ENCODE measurements around the gene PRKN. TPM values are rescaled to one million over a fixed set of nuclear protein-coding genes. Genes with fewer than 3 reads are reported as not detected.
A peak's percentile ranks its signal among the peaks of the same experiment; 100 is the strongest.

Gene PRKN
- total RNA-seq, 1 experiment from 2014 or later = 1.1 TPM

DNA sequence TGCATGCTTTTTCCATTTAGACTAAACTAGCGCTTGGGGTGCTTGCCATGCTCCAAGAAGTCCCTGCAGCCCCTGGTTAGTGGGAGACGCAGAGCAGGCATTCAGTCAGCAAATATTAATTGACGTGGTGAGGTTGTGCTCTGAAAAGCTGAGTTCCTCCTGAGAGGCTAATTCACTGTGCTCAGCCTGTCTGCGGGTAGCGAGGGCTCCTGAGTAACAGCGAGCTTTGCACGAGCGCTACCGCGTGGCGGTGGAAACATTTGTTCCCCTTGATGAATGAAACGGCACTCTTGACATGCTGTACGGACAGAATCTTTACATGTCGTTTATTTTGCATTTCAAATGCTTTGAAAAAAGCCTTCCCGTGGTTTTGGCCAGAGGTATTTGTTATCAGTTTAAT, 1283.1 kb downstream of the PRKN start:
- in situ Hi-C loops (cut with HindIII; ENCODE audit: low pct_unique_long_range_greater_than_20kb, low sequenced_read_pairs) = no loop called here
- DNase-seq (ENCODE audit: low read depth) = no peak

- in situ Hi-C loops (cut with HindIII; ENCODE audit: low pct_unique_long_range_greater_than_20kb, low sequenced_read_pairs) = no loop called here
- peak; percentile 7 for DNase-seq (ENCODE audit: low read depth)
Measured at GRCh38 chr6:161443848-161444247, 1283.7 kb downstream of the PRKN start.

GRCh38 chr6:161442420-161442819, 1285.1 kb downstream of the PRKN start:
- peak; percentile 46 for DNase-seq (ENCODE audit: low read depth)
- in situ Hi-C loops (cut with HindIII; ENCODE audit: low pct_unique_long_range_greater_than_20kb, low sequenced_read_pairs) = no loop called here

DNA sequence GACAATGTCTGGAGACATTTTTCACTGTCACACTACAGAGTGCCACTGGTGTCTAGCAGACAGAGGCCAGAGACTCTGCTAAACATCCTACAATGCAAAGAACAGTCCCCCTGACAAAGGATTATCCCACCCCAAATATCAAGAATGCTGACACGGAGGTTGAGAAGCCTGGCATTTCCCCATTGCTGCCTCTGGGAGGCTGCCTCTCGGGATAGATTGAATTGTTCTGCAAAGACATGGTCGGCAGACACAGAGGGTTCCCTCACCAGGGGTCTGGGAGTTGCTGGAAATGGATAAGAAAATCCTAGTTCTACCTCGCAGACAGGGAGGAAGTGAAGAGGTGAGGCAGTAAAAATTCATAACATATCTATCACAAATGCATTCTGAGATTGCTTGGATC, 1287.3 kb downstream of the PRKN start:
- in situ Hi-C loops (cut with HindIII; ENCODE audit: low pct_unique_long_range_greater_than_20kb, low sequenced_read_pairs) = no loop called here
- DNase-seq (ENCODE audit: low read depth) = no peak

- peak; percentile 73 for DNase-seq (ENCODE audit: low read depth)
Measured at GRCh38 chr6:161439093-161439492, 1288.5 kb downstream of the PRKN start.

DNA sequence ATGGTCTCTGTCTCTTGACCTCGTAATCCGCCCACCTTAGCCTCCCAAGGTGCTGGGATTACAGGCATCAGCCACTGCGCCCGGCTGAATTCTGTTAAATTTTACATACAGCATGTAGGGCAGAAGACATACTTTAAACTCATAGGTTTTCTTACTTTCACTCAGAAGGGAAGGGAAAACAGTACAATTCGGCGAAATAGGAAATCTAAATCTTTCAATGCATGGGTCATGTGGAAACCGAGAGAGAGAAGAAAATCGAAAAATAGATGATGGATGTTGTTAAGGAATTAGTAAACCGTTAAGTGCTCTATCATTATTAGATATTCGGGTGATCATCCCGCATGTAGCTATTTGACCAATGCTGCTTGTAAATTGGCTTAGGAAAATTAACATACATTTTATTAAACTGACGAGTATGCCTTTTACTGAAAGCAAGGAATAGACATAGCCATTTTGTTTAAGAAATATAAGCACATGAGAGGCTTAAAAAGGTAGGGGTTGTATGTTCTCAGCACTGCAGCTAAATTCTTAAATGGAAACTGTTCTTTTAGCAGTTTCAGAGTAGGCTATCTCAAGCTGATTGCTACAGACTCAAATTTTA, 1289.0 kb downstream of the PRKN start:
- DNase-seq (ENCODE audit: low read depth) = no peak
- in situ Hi-C loops (cut with HindIII; ENCODE audit: low pct_unique_long_range_greater_than_20kb, low sequenced_read_pairs) = no loop called here

More at GRCh38 chr6:161439093-161439492, 1288.5 kb downstream of the PRKN start:
- in situ Hi-C loops (cut with HindIII; ENCODE audit: low pct_unique_long_range_greater_than_20kb, low sequenced_read_pairs) = no loop called here

DNA sequence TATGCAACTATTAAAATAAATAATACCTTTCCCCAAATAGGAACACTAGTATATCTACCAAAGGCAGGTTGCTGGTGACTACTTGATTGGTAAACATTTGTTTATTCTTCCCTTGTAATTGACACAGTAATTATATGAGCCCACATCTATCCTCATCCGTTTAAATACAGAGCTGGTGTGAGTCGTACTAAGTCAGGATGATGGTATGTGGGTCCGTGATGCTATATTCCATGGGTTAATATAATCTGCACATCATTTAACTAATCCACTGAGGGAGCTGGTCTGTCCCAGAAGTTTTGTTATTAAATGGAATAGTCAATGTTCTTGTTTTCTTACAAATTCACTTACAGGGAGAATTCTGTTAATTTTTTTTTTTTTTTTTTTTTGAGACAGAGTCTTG, 1289.7 kb downstream of the PRKN start:
- DNase-seq (ENCODE audit: low read depth) = no peak
- in situ Hi-C loops (cut with HindIII; ENCODE audit: low pct_unique_long_range_greater_than_20kb, low sequenced_read_pairs) = no loop called here

DNA sequence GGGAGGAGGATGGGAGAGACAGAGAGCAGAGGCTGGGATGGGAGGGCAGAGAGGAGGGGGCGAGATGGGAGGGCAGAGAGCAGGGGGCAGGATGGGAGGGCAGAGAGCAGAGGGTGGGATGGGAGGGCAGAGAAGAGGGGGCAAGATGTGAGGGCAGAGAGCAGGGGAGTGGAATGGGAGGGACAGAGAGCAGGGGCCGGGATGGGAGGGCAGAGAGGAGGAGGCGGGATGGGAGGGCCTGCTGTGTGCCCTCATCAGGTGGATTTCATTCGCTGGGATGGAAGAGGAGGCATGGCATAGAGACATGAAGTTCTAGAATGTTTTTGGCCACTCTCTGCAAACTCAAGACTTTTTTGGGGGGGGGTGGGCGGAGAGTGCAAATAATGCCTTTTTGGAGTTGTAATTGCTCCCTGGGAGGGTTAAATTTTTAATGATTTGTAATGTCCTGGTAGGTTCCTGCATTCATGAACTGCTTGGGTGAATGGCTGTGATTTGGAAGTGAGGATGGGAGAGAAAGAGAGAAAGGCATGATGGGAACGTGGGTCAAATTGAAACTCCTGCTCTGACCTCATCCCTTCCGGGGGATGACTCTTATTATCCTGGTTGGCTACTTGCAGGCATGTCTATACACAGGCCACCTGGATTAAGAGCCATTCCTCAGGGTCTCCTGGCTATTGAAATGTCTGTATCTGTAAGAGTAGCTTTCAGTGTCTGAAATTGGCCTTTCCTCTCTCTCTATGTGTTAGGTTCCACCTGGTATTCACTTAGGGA, 1291.3 kb downstream of the PRKN start:
- in situ Hi-C loops (cut with HindIII; ENCODE audit: low pct_unique_long_range_greater_than_20kb, low sequenced_read_pairs) = no loop called here
- DNase-seq (ENCODE audit: low read depth) = peak; percentile 62

- in situ Hi-C loops (cut with HindIII; ENCODE audit: low pct_unique_long_range_greater_than_20kb, low sequenced_read_pairs) = no loop called here
- peak; percentile 58 for DNase-seq (ENCODE audit: low read depth)
Measured at GRCh38 chr6:161435748-161436070, 1291.9 kb downstream of the PRKN start.

DNA sequence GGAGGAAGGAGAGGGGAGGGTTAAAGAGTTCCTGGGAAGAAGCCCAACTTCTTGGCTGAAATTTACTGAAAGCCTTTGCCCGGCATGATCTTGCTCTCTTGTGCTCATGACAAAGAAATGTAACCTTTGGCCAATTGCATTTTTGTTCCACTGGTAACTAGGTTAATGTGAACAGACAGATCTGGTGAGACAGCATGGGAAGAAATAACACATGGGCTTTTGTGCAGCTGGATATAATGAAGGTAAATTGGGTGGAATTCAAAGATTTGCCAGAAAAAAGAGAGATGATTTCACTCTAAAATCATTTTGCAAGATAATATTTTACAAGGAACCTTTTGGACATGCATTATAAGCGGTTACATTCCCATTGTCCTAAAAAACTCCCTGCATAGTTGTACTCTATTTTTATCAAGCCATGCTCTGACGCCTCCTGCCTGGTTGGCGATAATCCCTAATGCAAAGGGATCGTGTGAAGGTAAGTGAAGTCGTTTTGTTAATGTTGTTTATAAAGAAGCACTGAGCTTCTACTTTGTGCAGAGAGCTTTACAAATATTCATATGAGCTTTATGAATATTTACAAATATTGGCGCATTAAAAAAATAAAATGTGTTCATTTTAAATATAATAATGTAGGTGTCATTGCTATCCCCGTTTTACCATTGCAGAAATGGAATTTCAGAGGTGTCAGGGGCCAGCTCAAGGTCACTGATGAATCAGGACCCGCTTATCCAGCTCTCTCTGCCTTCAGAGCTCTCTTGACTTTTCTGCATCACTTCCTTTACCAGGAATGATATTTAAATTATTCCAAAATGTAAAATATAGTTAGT, 1292.4 kb downstream of the PRKN start:
- in situ Hi-C loops (cut with HindIII; ENCODE audit: low pct_unique_long_range_greater_than_20kb, low sequenced_read_pairs) = no loop called here
- peak; percentile 89 for DNase-seq (ENCODE audit: low read depth)

- in situ Hi-C loops (cut with HindIII; ENCODE audit: low pct_unique_long_range_greater_than_20kb, low sequenced_read_pairs) = no loop called here
- DNase-seq (ENCODE audit: low read depth) = no peak
Measured at GRCh38 chr6:161434350-161434749, 1293.2 kb downstream of the PRKN start.

DNA sequence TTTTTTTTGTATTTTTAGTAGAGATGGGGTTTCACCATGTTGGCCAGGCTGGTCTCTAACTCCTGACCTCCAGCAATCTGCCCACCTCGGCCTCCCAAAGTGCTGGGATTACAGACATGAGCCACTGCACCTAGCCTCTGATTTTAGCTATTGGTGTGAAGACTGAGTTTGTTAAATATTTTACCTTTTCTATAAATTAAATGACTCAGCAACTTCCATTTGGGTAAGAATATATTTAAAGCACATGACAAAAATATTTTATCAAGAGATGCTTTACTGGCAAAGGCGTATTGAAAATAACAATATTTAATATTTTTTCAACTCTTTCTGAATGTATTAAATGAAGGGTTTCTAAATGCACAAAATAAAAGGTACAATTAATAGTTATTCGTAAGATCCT, 1295.0 kb downstream of the PRKN start:
- in situ Hi-C loops (cut with HindIII; ENCODE audit: low pct_unique_long_range_greater_than_20kb, low sequenced_read_pairs) = no loop called here

GRCh38 chr6:161429921-161430490, 1297.6 kb downstream of the PRKN start:
- DNase-seq (ENCODE audit: low read depth) = no peak
- in situ Hi-C loops (cut with HindIII; ENCODE audit: low pct_unique_long_range_greater_than_20kb, low sequenced_read_pairs) = no loop called here

More for the DNA sequence above, 1295.0 kb downstream of the PRKN start:
- DNase-seq (ENCODE audit: low read depth) = no peak

DNA sequence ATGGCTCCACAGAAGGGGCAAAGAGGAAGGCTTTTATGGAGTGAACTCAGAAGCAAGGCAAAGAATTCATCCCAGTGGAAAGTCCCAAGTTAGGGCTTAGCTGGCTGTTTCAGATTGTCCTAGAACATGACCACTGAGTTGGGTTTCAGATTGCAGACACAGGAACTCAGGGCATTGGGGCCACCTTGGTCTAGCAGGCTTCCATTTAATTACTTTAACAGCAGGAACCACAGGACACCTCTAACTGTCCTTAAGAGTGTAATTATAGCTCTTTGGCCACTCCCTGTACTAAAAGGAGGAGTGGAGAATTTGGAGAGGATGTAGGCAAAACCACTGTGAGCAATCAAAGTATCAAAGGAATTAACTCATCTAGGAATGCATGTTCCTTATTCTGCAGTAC, 1303.1 kb downstream of the PRKN start:
- in situ Hi-C loops (cut with HindIII; ENCODE audit: low pct_unique_long_range_greater_than_20kb, low sequenced_read_pairs) = no loop called here
- DNase-seq (ENCODE audit: low read depth) = no peak

GRCh38 chr6:161422710-161423680, 1304.6 kb downstream of the PRKN start:
- DNase-seq (ENCODE audit: low read depth) = peak; percentile 69
- in situ Hi-C loops (cut with HindIII; ENCODE audit: low pct_unique_long_range_greater_than_20kb, low sequenced_read_pairs) = no loop called here

- DNase-seq (ENCODE audit: low read depth) = peak; percentile 62
- in situ Hi-C loops (cut with HindIII; ENCODE audit: low pct_unique_long_range_greater_than_20kb, low sequenced_read_pairs) = no loop called here
Measured at GRCh38 chr6:161418463-161418945, 1309.1 kb downstream of the PRKN start.

DNA sequence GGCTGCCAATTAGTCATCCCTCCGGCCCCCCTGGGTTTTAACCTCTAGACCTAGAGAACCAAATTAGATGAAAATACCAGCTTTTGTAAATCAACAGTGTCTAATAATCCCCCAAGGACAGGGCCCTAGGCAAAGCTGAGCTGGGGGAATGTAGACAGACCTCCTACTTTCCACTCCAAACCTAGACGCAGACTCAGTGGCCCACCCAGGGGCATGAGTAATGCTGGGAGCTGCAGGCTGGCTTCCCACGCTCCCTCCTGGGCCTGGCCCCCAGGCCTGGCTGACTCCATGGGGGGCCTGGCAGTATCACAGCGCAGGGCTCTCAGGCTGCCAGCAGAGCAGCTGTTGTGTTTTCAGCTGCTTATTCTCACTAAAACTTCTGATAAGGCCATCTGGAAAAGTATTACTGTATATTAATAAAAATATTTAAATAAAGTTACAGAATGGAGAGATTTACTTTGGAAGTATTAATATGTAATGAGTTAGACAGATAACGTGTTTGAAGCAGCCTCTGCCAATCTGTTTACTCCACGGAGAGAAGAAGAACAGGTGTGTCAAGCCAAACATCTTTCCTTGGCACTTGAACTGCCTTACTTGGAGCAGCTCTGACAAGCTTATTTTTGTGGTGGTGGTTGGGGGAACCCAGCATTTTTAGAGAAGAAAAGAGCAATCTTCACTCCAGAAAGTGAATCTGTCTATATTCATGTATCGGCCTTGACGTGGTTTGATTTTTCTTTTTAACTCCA, 1309.7 kb downstream of the PRKN start:
- DNase-seq (ENCODE audit: low read depth) = no peak
- in situ Hi-C loops (cut with HindIII; ENCODE audit: low pct_unique_long_range_greater_than_20kb, low sequenced_read_pairs) = no loop called here
